GM23338 (cell line): ENCODE data around the gene FGFR3.

Source experiments
- CTCF ChIP-seq, 2 experiments: fragments of 200-600 bp in 1 of 2; sonication (generic) in 1 of 2; conservative IDR thresholded peaks; 2 replicates each; pipeline versions ENCODE4 v1.5.1 to v1.6.1; 2016 to 2017; ENCODE audit warnings: antibody characterized with exemption in 2 of 2, low read depth in 2 of 2, mild to moderate bottlenecking in 2 of 2, moderate library complexity in 1 of 2
- JUNB ChIP-seq: IDR thresholded peaks from one replicate; pipeline ENCODE4 v1.6.1; 2016; ENCODE audit warnings: antibody characterized with exemption; ENCODE audit not compliant: unreplicated experiment
- POLR2AphosphoS5 ChIP-seq: IDR thresholded peaks from 2 replicates; pipeline ENCODE4 v1.6.1; 2016; ENCODE audit warnings: antibody characterized with exemption, low read depth
- REST ChIP-seq: IDR thresholded peaks from one replicate; pipeline ENCODE4 v1.6.1; 2018; ENCODE audit warnings: antibody characterized with exemption; ENCODE audit not compliant: unreplicated experiment

- TF ChIP-seq CTCF (conservative IDR thresholded peaks at IDR 0.05; ENCODE audit: low read depth in 2 of 2) (no peak), REST (no peak), JUNB (no peak), POLR2AphosphoS5 (no peak)
Measured at GRCh38 chr4:1771555-1772305, 21.4 kb upstream of the FGFR3 start.
